ENCODE results near the gene DMD. TPM values are rescaled to one million over a fixed set of nuclear protein-coding genes. Genes with fewer than 3 reads are reported as not detected.

The DMD gene
- total and polyA plus RNA-seq, 2 of the 8 experiments (the other 6 are each of a cell fraction or from before 2014, with no cell fraction given), result 4.8 to 7.4 TPM

DNA sequence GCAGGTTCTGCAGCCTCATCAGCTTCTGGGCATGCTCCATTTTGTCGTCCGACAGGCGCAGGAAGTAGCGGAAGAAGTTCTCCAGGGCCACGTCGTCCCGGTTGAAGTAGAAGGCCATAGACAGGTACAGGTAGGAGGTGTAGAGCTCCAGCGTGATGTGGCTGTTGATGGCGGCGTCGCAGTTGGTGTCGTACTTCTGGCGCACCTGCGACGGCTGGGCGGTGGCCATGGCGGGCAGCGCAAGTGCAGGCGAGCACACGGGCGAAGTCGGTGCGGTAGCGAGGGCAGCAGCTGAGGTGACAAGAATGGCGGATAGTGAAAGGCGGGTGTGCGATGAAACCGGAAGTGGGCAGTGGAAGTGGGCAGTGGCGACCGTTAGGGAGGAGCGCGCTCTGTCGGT lies 2139.6 kb downstream of the DMD start, which contains the start of gene FTHL17:
FTHL17 (minus strand) TSS at position 317 of the 400 bp plus-strand sequence; CDS start at position 229, 88 bp downstream.
- Histone ChIP-seq H3K4me2 (ENCODE audit: insufficient read depth in 1 of 2, low read depth in 2 of 2, low read length in 2 of 2) (no peak within 1 kb of the TSS), H2AK5ac (ENCODE audit: low read depth, low read length) (no peak within 1 kb of the TSS), H2BK12ac (ENCODE audit: low read depth, low read length) (no peak within 1 kb of the TSS), H2BK5ac (ENCODE audit: low read depth, low read length) (no peak within 1 kb of the TSS), H3K79me2 (ENCODE audit: control insufficient read depth in 1 of 2, insufficient read depth in 2 of 2, low read length in 2 of 2) (no peaks in the 10 kb centered on the region), H3K56ac (replicated peaks; ENCODE audit: insufficient read length, low read depth, low read length) (no peak within 1 kb of the TSS), H3K14ac (ENCODE audit: insufficient read length) (no peak within 1 kb of the TSS), H2BK120ac (replicated peaks; ENCODE audit: low read depth, low read length) (no peak within 1 kb of the TSS), H4K8ac (ENCODE audit: extremely low read depth, insufficient read depth, low read length) (no peak within 1 kb of the TSS), H3K79me1 (ENCODE audit: low read depth, low read length) (no peaks in the 10 kb centered on the region), H3K4me1 (replicated peaks in 1 of 4; ENCODE audit: control insufficient read depth in 3 of 4, insufficient read depth in 4 of 4, low read length in 3 of 4) (no peaks in the 10 kb centered on the region), H3K27ac (ENCODE audit: low read depth, low read length) (no peak within 1 kb of the TSS), H4K5ac (ENCODE audit: insufficient read length, low read depth, low read length) (no peak within 1 kb of the TSS), H4K20me1 (replicated peaks in 1 of 2; ENCODE audit: control insufficient read depth in 1 of 2, insufficient read depth in 2 of 2, low read length in 2 of 2) (no peaks in the 10 kb centered on the region), H3K36me3 (ENCODE audit: control insufficient read depth in 2 of 4, insufficient read depth in 4 of 4, low read length in 3 of 4) (no peaks in the 10 kb centered on the region), H3K9ac (replicated peaks in 1 of 4; ENCODE audit: extremely low read depth in 1 of 4, low read depth in 3 of 4, low read length in 3 of 4) (no peak within 1 kb of the TSS), H2AFZ (ENCODE audit: low read length) (no peak within 1 kb of the TSS), H3K4ac (replicated peaks; ENCODE audit: insufficient read length, low read depth, low read length) (no peak within 1 kb of the TSS), H2BK15ac (ENCODE audit: low read length) (no peak within 1 kb of the TSS), H3K23me2 (ENCODE audit: low read depth, low read length) (no peaks in the 10 kb centered on the region), H3K23ac (ENCODE audit: insufficient read length) (no peak within 1 kb of the TSS), H2BK20ac (ENCODE audit: low read length) (no peak within 1 kb of the TSS), H3K4me3 (ENCODE audit: extremely low read depth in 1 of 4, insufficient read depth in 2 of 4, low read depth in 3 of 4, low read length in 4 of 4) (no peak within 1 kb of the TSS), H3K9me3 (ENCODE audit: insufficient read depth in 2 of 2, low read depth in 1 of 2, low read length in 1 of 2) (peaks cover 2 to 11% of the 10 kb centered on the region in 2 experiments; a peak in 2 of 4 replicates), H3K27me3 (replicated peaks in 1 of 4; ENCODE audit: control insufficient read depth in 3 of 4, extremely low read depth in 1 of 4, insufficient read depth in 3 of 4, low read length in 3 of 4) (no peaks in the 10 kb centered on the region), H4K91ac (replicated peaks; ENCODE audit: insufficient read length, low read length) (no peak within 1 kb of the TSS), H3K18ac (ENCODE audit: extremely low read depth, low read length) (no peak within 1 kb of the TSS)
- no peak for TF ChIP-seq POLR2AphosphoS5 (IDR thresholded peaks at IDR 0.05; ENCODE audit: low read depth, low read length)
- no peak for TF ChIP-seq TAF1 (IDR thresholded peaks at IDR 0.05; ENCODE audit: low read depth, low read length)
- no peak for TF ChIP-seq BACH1 (IDR thresholded peaks at IDR 0.05; ENCODE audit: low read length)
- TF ChIP-seq RBBP5 (IDR thresholded peaks at IDR 0.05; ENCODE audit: borderline replicate concordance, low read depth, low read length), result no peak
- no peak for TF ChIP-seq RFX5 (IDR thresholded peaks at IDR 0.05; ENCODE audit: borderline replicate concordance, low read depth, low read length)
- TF ChIP-seq RXRA (IDR thresholded peaks at IDR 0.05; ENCODE audit: insufficient read depth, low read depth, low read length), result no peak
- no peak for TF ChIP-seq CHD1 (IDR thresholded peaks at IDR 0.05; ENCODE audit: low read depth, low read length)
- no peak for TF ChIP-seq TEAD4 (IDR thresholded peaks at IDR 0.05; ENCODE audit: low read depth, low read length)
- no peak for TF ChIP-seq CBX5 (IDR thresholded peaks at IDR 0.05; ENCODE audit: low read depth, low read length)
- WGBS, 2 experiments (ENCODE audit: extremely low coverage in 1 of 2, insufficient coverage in 1 of 2, insufficient read length in 1 of 2, insufficient replicate concordance in 2 of 2, low coverage in 1 of 2, low lambda C conversion rate in 2 of 2, missing lambda C conversion rate in 1 of 2), result 95% methylated on average over 7 of the region's 33 CpGs; no CpG with 5 or more reads in 1 of the 2 experiments
- FAIRE-seq (no peak), DNase-seq (ENCODE audit: low read depth in 1 of 2, low spot score in 2 of 2) (no peak)
- ChIA-PET POLR2A (ENCODE audit: partially characterized antibody) (no interaction called here), CTCF (ENCODE audit: partially characterized antibody) (no interaction called here)

All from H1 (cell line).